Measurements from ENCODE around the gene PLPP1.

The PLPP1 gene

DNA sequence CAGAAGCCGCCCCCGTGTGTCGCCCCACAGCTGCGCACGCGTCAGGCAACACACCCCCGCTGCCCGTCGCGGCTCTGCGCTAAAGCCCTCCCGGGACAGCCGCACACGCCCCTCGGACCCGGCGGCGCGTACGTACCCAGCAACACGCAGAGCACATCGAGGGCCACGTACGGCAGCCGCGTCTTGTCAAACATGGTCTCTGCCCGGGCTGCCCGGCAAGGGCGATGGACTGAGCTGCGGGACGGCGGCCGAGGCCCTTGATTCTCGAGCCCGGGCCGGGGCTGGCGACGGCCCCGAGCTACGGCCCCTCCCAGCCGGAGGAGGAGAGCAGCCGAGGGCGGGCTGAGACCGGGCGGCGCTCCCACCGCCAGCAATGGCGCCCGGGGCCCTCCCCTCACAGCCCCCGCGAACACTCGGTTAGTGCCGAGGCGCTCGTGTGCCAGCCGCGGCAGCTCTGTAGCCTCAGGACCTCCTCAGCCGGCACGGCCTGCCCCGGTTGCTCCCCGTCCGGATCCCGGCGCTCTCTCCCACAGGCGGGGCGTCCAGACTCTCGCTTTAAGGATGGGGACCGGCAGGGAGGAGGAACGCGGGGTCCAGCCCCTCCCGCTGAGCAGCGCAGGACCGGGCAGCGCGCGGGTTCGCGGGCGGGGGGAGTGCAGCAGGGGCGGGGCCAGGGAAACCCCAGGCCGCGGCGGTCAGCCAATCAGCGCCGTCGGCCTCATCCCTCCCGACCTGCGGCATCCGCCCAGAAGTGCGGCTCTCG lies at the start of gene PLPP1:
TSS of gene PLPP1 (minus strand) at position 529 of the 763 bp plus-strand sequence. CDS start at position 194, 335 bp downstream.
- peak; percentile 69 for DNase-seq

DNA sequence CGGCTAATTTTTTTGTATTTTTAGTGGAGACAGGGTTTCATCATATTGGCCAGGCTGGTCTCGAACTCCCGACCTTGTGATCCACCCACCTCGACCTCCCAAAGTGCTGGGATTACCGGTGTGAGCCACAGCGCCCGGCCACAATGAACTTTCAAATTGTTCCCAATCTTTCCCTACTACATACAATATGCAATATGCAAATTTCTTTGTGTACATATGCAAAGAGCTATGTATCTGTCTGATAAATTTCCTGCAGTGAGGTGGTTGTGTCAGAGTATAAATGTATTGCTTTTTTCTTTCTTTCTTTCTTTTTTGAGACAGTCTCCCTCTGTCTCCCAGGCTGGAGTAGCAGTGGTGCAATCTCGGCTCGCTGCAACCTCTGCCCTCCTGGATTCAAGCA lies 48.8 kb upstream of the PLPP1 start:
- DNase-seq = no peak

DNA sequence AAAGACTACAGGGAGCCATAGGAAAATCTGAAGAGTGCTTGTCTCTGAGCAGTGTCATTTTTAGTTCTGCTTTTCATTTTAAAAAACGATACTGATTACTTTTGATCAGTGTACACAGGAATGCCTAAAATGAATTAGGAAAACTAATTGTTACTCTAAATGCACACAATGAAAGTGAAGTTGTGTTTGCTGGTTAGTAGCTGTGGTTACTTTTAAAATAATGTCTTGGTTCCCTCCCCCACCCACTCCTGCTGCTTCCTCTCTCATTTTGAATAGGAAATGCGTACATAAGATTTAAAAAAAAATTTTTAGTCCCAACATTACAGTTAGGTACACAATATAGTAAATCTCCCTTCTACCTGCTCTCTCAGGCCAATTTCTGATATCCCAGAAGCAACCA lies 47.5 kb upstream of the PLPP1 start:
- no peak for DNase-seq

- DNase-seq = no peak
Observed at GRCh38 chr5:55580042-55580441, 45.3 kb upstream of the PLPP1 start.

- DNase-seq = no peak
Observed at GRCh38 chr5:55578771-55579170, 44.0 kb upstream of the PLPP1 start.

DNA sequence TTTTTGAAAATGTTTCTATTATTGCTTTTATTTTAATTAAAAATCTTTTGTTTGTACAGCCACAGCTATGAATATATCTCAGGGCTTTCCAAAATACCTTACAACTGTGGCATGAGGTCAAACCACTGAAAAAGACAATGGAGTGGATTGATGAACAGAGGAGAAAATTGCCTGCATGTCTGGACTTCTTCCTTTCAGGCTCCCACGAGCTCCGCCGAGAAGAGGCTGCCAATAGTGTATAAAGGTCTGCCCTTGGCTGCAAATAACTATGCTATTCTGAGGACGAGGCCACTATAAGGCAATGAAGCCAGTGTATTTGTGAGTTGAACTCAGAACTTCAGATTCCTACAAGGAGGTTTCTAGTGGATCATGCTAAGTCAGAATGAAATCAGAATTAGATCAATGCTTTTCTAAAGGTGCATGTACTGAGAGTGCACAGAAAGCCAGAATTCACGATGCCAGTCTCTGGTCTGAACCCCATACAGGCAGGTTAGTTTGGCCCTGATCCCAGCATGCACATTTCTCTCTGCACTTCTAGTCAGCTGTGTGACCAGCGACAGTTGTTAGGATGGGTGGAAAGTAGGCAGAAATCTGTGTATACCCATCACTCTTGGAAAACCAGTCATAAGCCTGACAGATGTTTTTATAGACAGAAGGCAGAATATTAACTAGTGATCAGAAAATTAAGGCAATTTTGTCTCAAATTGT lies 42.7 kb upstream of the PLPP1 start:
- no peak for DNase-seq

GRCh38 chr5:55576661-55577060 lies 41.9 kb upstream of the PLPP1 start:
- no peak for DNase-seq

DNA sequence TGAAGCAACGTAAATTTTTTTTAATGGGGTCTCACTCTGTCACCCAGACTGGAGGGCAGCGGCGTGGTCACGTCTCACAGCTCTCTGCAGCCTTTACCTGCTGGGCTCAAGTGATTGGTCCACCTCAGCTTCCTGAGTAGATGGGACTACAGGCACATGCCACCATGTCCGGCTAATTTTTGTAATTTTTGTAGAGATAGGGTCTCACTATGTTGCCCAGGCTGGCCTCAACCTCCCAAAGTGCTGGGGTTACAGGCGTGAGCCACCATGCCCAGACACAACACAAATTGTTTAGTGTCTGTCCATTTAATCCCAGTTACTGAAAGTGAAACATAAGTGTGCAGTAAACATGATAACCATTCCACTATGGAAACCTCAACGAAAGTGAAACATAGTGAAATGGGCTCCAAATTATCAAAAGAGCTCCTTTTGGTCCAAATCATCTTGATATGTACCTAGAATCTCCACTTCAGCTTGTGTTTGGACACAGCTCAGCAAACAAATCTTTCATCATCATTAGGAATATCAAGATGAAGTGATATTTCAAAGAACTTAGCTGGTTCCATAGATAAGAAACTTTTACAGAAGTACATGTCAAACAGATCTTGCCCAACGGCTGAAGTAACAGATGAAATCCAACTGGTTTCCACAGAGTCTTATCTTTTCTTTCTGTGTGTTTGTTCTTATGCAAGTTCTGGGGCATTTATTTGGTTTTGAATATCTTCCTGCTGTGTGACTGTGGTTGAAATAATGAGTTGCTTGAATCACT lies 41.2 kb upstream of the PLPP1 start:
- DNase-seq = no peak

DNA sequence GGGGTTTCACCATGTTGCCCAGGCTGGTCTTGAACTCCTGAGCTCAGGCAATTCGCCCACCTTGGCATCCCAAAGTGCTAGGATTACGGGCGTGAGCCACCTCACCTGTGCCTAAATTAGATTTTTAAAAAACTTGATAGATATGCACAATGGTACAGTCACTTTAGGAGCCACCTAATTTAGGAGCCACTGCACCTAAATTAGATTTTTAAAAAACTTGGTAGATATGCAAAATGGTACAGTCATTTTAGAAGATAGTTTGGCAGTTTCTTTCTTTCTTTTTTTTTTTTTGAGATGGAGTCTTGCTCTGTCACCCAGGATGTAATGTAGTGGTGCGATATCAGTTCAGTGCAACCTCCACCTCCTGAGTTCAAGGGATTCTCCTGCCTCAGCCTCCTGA lies 37.8 kb upstream of the PLPP1 start:
- DNase-seq = no peak

- DNase-seq = no peak
Observed at GRCh38 chr5:55572020-55572419, 37.3 kb upstream of the PLPP1 start.

- no peak for DNase-seq
Observed at GRCh38 chr5:55570570-55570969, 35.8 kb upstream of the PLPP1 start.

GRCh38 chr5:55570026-55570425 lies 35.3 kb upstream of the PLPP1 start:
- no peak for DNase-seq

- no peak for DNase-seq
Observed at GRCh38 chr5:55569513-55569865, 34.7 kb upstream of the PLPP1 start.

- DNase-seq = no peak
Observed at GRCh38 chr5:55568654-55569512, 34.1 kb upstream of the PLPP1 start.

GRCh38 chr5:55564721-55565120 lies 30.0 kb upstream of the PLPP1 start:
- no peak for DNase-seq

- no peak for DNase-seq
Observed at GRCh38 chr5:55558484-55558883, 23.7 kb upstream of the PLPP1 start.

DNA sequence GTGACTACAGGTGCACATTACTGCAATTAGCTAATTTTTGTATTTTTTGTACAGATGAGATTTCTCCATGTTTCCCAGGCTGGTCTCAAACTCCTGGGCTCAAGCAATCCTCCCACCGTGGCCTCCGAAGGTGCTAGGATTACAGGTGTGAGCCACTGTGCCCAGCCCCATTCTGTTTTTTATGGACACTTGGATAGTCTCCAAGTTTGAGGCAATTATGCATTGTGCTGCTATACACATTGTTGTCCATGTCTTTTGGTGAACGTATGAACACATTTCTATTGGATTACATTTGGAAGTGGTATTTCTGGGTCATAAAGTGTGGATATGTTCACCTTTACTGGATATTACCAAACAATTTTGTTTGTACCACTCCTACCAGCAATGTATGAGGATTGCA lies 22.4 kb upstream of the PLPP1 start:
- no peak for DNase-seq

- no peak for DNase-seq
Observed at GRCh38 chr5:55554585-55555202, 19.9 kb upstream of the PLPP1 start.

- no peak for DNase-seq
Observed at GRCh38 chr5:55551904-55552303, 17.1 kb upstream of the PLPP1 start.

- DNase-seq = no peak
Observed at GRCh38 chr5:55551358-55551757, 16.6 kb upstream of the PLPP1 start.

DNA sequence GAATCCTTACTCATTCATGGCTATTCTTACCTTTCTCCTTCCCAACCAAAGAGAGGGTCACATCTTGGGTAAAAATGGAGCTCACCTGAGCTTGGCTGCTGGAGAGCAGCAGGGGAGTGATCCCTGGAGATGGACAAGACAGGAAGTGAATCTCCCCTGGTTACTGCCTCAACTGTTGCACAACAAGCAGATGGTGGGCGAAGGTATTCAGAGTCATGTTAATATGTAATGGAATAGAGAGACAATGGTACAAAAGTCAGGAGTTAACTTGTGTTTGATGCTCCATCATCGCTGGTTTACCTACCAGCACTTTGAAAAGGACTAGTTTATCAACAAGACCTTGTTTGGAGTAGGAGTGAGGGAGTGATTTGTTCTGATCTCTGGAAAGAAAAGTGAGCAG lies 13.0 kb upstream of the PLPP1 start:
- no peak for DNase-seq

GRCh38 chr5:55546947-55547346 lies 12.2 kb upstream of the PLPP1 start:
- DNase-seq = no peak

All from NK-92 treated with Interleukin-12 subunit alpha and Interleukin-12 subunit beta, amount 100 ng/mL, for 24 hours (cell line).